DMS53 treated with DMSO at 0.1 percent for 48 hours (cell line): Measurements from ENCODE around the gene DOLPP1.
A peak's percentile ranks its signal among the peaks of the same experiment; 100 is the strongest.
"Not testable (repeated sequence)": the region's sequence is repeated elsewhere in the genome, so short reads cannot be mapped to it uniquely, and the experiment has no call there.

Experiments used
- DNase-seq: peaks from one replicate; lab custom pipeline; 2025; ENCODE audit not compliant: unreplicated experiment; lab: John Stamatoyannopoulos, UW

Gene DOLPP1

DNA sequence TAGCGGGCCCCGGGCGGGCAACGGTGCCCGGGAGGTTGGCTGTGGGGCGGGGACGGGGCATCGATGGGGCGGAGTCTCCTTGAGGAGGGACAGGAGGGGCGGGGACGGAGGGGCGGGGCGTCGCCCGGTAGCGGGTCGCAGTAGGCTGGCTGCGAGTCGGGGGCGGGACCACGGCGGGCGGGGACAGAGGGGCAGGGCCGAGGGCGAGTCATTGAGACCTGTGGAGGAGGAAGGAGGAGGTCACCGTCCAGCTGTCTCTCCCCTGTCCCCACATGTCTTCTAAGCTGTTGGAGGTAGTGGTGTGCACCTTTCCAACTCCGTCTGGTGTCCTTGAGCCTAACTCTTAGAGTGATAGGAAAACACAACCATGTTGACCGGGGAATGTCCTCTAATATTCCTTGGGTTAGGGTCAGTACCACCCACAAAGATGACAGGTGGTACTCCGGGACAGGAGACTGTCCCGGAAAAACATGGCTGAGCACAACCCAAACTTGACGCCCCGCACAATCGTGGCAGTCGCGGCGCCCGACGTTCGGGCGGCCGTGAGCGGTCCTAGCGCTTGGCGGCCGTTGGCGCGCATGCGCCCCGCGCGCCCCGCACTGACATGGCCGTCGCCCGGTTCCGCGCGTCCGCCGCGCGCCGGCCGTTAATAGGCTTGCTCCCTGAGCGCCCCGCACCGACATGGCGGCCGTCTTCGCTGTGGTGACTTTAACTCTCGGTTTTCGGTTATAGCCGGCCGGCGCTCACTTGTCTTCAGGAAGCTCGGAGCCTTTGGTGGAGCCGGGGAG lies 30.0 kb downstream of the DOLPP1 start, which contains the start of the genes CRAT and PTPA:
Gene CRAT (minus strand): TSS at position 54 of the 788 bp plus-strand sequence. CDS start 284 bp downstream, outside the sequence.
Gene PTPA (plus strand): TSS at position 676 of the 788 bp plus-strand sequence. CDS start 186 bp downstream, outside the sequence.
- DNase-seq: peak; percentile 78

GRCh38 chr9:129111528-129112151 lies 30.7 kb downstream of the DOLPP1 start:
- DNase-seq: no peak

GRCh38 chr9:129112526-129112925 lies 31.6 kb downstream of the DOLPP1 start:
- not testable (repeated sequence) for DNase-seq

DNA sequence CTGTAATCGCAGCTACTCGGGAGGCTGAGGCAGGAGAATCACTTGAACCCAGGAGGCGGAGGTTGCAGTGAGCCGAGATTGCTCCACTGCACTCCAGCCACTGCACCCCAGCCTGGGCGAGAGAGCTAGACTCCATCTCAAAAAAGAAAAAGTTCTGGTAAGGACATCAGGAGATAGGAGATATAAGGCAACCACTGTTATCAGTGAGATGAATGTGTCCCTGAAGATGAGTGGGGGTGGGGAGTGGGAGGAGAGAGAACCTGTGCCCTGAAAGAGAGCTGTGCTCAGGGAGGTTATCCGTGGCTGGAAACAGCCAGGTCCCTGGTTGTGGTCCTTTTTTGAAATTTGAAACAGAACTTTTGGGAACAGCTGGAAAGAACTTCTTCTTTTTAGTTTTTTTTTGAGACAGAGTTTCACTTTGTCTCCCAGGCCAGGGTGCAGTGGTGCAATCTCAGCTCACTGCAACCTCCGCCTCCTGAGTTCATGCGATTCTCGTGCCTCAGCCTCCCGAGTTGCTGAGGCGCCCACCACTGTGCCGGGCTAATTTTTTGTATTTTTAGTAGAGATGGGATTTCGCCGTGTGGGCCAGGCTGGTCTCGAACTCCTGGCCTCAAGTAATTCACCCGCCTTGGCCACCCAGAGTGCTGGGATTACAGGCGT lies 32.9 kb downstream of the DOLPP1 start:
- DNase-seq: no peak

DNA sequence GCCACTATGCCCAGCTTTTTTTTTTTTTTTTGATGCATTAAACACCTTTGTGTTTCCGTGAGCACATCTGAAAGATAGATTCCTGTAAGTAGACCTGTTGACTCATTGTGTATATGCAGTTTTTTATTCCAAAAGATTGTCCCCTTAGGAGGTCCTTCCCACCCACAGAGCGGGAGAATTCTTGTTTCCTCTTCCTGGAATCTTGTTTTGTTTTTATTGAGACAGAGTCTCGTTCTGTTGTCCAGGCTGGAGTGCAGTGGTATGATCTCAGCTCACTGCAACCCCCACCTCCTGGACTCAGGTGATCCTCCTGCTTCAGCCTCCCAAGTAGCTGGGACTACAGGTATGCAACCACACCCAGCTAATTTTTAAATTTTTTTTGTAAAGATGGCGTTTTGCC lies 37.9 kb downstream of the DOLPP1 start:
- DNase-seq: no peak

GRCh38 chr9:129121483-129121882 lies 40.6 kb downstream of the DOLPP1 start:
- no peak for DNase-seq

- DNase-seq: no peak
Observed at GRCh38 chr9:129122133-129122532, 41.2 kb downstream of the DOLPP1 start.

DNA sequence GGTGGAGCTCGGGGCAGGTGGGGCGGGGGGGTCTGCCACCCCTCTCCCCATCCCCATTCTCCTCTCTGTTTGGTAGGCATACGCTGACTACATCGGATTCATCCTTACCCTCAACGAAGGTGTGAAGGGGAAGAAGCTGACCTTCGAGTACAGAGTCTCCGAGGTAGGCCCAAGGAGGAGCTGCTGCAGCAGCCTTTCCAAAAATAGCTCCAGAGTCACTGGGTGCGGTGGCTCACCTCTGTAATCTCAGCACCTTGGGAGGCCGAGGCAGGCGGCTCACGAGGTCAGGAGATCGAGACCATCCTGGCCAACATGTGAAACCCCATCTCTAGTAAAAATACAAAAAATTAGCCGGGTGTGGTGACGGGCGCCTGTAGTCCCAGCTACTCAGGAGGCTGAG lies 42.1 kb downstream of the DOLPP1 start:
- DNase-seq: not testable (repeated sequence)

DNA sequence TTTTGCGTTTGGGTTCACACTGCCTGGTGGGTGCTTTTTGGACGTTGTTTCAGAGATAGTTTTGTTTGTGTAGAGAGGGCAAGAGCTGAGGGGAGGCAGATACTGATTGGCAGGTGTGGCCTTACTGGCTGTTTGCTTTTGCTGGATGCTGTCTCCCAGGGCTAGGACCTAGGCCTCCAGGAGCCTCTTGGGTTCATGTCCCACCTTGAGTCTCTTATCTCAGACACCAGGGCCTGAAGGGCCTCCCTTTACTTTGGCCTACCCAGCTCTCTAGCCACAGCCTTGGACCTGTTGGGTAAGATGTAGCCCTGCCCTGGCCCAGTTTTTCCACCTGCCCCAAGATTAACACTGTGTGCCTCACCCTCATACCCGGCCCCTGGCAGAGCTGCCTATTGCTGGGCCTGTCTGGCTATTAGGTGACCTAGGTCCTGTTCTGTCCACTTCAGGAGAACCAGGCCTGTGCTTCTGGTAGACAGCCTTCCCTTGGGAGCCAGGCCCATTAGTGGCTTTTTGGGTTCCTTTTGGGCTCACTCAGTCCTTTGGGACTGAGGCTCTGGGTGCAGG lies 43.7 kb downstream of the DOLPP1 start:
- DNase-seq: no peak

- DNase-seq: no peak
Observed at GRCh38 chr9:129125478-129125877, 44.6 kb downstream of the DOLPP1 start.

GRCh38 chr9:129126749-129127618 lies 46.1 kb downstream of the DOLPP1 start:
- DNase-seq: no peak

- no peak for DNase-seq
Observed at GRCh38 chr9:129128689-129129088, 47.8 kb downstream of the DOLPP1 start.

GRCh38 chr9:129130271-129130670 lies 49.4 kb downstream of the DOLPP1 start:
- DNase-seq: not testable (repeated sequence)

GRCh38 chr9:129130791-129131190 lies 49.9 kb downstream of the DOLPP1 start:
- no peak for DNase-seq

DNA sequence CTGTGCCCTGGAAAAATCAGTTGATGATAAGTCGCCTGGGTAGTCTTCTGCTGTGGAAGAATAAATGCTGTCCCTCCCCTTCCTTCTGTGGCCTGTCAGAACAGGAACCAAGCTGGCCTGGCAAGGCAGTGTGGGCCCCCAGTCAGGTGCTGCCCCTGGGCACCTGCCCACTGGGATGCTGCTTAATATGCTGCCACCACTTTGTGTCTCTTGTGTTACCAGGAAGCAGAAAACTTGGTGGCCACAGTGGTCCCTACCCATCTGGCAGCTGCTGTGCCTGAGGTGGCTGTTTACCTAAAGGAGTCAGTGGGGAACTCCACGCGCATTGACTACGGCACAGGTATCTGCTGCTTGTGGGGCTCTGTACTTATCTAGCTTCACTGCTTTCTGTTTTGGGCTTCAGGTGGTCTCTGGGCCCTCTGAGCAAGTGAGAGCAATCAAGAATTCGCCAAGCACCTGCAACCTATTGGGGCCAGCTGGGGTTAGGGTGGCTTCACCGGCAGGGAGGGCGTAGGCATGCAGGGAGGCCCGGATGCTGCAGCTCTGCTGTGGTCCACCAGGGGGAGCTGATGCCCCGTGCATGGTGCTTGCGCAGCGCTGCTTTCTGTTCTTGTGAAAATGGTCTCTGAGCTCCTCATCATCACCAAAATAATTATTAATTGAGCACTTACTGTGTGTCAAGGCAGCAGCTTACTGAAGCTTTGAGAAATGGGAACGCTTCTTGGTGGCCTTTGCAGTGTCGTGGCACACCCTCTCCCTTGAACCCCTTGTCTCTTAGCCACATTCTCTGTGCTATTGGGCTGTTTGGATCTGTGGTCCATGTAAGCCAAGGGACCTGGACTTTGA lies 50.6 kb downstream of the DOLPP1 start:
- DNase-seq: peak; percentile 50

- no peak for DNase-seq
Observed at GRCh38 chr9:129133082-129133481, 52.2 kb downstream of the DOLPP1 start.

- no peak for DNase-seq
Observed at GRCh38 chr9:129135476-129135875, 54.6 kb downstream of the DOLPP1 start.

DNA sequence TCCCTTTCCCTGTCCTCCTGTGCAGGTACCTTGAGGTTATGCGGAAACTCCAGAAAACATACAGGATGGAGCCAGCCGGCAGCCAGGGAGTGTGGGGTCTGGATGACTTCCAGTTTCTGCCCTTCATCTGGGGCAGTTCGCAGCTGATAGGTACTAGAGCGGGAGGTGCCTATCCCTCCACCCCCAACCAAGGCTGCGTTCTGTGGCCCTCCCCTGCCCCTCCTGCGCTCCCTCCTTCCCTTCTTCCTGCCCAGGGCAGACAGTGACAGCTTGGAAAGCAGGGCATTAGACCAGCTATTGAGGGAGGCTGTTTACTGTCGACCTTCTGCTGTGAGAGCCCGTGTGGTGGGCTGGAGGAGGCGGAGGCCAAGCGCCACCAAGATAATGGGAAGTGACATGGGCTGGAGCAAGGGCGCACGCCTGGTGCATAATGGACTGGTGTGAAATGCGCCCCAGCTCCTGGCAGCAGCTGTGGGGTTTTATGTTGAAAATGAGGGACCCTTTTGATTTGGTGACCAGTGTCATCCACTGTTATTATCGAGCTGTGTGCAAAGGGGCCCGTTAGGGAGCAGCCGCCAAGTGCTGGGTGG lies 55.6 kb downstream of the DOLPP1 start:
- DNase-seq: no peak
